Measurements from ENCODE around the gene FLT1. TPM values are rescaled to one million over a fixed set of nuclear protein-coding genes. Genes with fewer than 3 reads are reported as not detected.

Gene FLT1
- total RNA-seq, 2 donors from 2014 or later: 12.3 to 44.6 TPM

DNA sequence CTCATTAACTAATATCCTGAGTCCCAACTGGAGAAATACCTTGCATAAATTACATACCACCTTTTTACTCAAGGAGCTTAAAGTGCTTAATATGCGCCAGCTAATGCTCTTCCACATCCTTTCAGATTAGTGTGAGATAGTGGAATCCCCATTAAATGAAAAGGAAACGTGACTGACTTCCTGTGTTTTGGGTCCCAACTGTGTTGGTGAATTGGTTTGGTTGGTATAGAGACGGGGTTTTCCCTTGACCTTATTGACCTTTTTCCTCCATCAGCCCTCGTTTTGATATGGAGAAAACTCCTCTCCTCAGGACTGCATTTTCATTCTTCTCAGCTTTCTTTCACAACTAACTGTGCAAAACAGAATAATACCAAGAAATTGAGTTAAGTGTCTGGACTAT lies 193.1 kb downstream of the FLT1 start:
- DNase-seq (ENCODE audit: low spot score) (no peak), ATAC-seq (ENCODE audit: insufficient number of reproducible peaks, low FRiP score, low read depth) (no peak)
- Histone ChIP-seq H3K9me3 (no peaks in the 10 kb centered on the region), H3K4me1 (ENCODE audit: control insufficient read depth in 1 of 2, low read depth in 2 of 2) (no peaks in the 10 kb centered on the region), H3K27ac (no peak overlapping the region), H3K36me3 (no peaks in the 10 kb centered on the region), H3K4me3 (no peak overlapping the region), H3K27me3 (replicated peaks; ENCODE audit: insufficient read depth) (no peaks in the 10 kb centered on the region)
- TF ChIP-seq, protein P1, sequence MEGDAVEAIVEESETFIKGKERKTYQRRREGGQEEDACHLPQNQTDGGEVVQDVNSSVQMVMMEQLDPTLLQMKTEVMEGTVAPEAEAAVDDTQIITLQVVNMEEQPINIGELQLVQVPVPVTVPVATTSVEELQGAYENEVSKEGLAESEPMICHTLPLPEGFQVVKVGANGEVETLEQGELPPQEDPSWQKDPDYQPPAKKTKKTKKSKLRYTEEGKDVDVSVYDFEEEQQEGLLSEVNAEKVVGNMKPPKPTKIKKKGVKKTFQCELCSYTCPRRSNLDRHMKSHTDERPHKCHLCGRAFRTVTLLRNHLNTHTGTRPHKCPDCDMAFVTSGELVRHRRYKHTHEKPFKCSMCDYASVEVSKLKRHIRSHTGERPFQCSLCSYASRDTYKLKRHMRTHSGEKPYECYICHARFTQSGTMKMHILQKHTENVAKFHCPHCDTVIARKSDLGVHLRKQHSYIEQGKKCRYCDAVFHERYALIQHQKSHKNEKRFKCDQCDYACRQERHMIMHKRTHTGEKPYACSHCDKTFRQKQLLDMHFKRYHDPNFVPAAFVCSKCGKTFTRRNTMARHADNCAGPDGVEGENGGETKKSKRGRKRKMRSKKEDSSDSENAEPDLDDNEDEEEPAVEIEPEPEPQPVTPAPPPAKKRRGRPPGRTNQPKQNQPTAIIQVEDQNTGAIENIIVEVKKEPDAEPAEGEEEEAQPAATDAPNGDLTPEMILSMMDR (IDR thresholded peaks at IDR 0.05): no peak

DNA sequence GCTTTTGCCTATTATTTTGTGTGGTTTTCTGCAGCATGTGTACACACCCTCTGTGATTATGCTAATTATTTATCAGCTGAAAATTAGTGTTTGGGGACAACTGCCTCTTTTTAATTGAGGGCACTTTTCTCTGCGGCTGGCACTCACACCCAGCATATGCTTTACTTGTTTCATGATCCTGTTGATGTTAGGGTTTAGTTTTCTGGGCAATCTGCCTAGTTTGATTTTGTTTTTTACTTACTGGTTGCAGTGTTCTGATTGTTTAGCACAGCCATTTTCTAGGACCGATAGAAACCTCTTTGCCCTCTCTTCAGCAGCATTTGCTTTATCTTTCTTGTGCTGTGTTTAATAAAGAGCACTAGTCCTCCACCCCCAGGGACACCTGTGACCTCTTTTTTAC lies 195.0 kb downstream of the FLT1 start:
- DNase-seq (ENCODE audit: low spot score) (no peak), ATAC-seq (ENCODE audit: insufficient number of reproducible peaks, low FRiP score, low read depth) (no peak)
- no peak overlapping the region for H3K27ac ChIP-seq
- TF ChIP-seq, protein P1 (IDR thresholded peaks at IDR 0.05): no peak
- no peaks in the 10 kb centered on the region for H3K27me3 ChIP-seq (replicated peaks; ENCODE audit: insufficient read depth)
- no peaks in the 10 kb centered on the region for H3K4me1 ChIP-seq (ENCODE audit: control insufficient read depth in 1 of 2, low read depth in 2 of 2)
- no peaks in the 10 kb centered on the region for H3K9me3 ChIP-seq
- no peak overlapping the region for H3K4me3 ChIP-seq
- peaks cover 4% of the 10 kb centered on the region for H3K36me3 ChIP-seq

DNA sequence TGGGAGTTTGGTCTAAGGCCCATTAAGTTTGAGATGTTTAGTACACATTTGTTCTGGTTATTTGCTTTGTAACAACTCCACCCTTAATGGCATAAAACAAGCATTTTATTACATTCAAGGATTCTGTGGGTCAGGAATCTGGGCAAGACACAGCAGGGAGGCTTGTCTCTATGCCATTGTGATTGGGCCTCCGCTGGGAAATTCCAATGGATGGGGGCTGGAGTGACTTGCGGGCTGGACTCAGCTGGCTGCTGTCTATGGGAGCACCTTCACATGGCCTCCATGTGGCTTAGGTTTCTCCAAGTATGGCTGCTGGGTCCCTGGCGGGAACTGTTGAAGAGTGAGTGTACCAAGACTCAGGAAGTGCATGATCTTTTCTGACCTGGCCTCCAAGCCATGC lies 197.6 kb downstream of the FLT1 start:
- no peaks in the 10 kb centered on the region for H3K4me1 ChIP-seq (ENCODE audit: control insufficient read depth in 1 of 2, low read depth in 2 of 2)
- no peaks in the 10 kb centered on the region for H3K9me3 ChIP-seq
- H3K36me3 ChIP-seq: peaks cover 17% of the 10 kb centered on the region
- TF ChIP-seq, protein P1 (IDR thresholded peaks at IDR 0.05): no peak
- DNase-seq (ENCODE audit: low spot score) (no peak), ATAC-seq (ENCODE audit: insufficient number of reproducible peaks, low FRiP score, low read depth) (no peak)
- H3K27me3 ChIP-seq (replicated peaks; ENCODE audit: insufficient read depth): no peaks in the 10 kb centered on the region
- H3K4me3 ChIP-seq: no peak overlapping the region
- no peak overlapping the region for H3K27ac ChIP-seq

DNA sequence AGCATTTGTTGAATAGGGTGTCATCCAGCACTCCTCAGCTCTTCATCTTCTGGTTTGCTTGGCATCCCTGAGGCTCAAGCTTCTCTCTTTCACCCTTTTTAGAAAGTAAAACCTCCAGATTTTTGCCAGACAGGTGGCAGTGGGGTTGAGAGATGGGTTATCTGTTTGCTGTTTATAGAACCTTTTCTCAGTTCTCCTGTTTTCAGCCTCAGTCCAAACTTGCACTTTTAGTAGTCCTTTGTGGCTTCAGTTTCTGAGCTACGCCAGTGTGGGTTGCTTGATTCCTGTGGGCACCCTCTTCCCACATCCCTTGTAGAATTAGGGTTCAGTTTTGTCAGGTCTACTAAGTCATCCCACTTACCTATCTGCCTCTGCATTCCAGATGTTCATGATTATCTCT lies 208.7 kb downstream of the FLT1 start:
- Histone ChIP-seq H3K27ac (no peak overlapping the region), H3K9me3 (no peaks in the 10 kb centered on the region), H3K27me3 (replicated peaks; ENCODE audit: insufficient read depth) (no peaks in the 10 kb centered on the region), H3K36me3 (peaks cover 28% of the 10 kb centered on the region), H3K4me1 (ENCODE audit: control insufficient read depth in 1 of 2, low read depth in 2 of 2) (no peaks in the 10 kb centered on the region), H3K4me3 (no peak overlapping the region)
- ATAC-seq (ENCODE audit: insufficient number of reproducible peaks, low FRiP score, low read depth) (no peak), DNase-seq (ENCODE audit: low spot score) (no peak)
- TF ChIP-seq, protein P1 (IDR thresholded peaks at IDR 0.05): no peak

DNA sequence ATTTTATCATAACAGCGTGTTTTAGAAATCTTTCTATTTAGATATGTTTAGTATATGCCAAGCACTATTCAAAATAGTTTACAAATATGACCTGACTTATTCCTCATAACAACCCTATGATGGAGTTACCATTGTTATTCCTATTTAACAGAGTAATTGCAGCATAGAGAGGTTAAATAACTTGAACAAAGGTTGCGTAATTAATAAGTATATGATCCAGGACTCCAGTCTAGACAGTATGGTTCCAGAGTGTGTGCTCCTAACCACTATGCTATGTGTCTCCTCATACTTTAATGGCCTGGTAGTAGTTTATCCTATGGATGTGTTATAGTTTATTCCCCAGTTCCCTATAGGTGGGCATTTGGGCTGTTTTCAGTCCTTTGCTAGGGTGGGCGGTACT lies 211.3 kb downstream of the FLT1 start:
- ATAC-seq (ENCODE audit: insufficient number of reproducible peaks, low FRiP score, low read depth): no peak
- no peak overlapping the region for H3K27ac ChIP-seq
- TF ChIP-seq, protein P1 (IDR thresholded peaks at IDR 0.05): no peak
- H3K36me3 ChIP-seq: peaks cover 22% of the 10 kb centered on the region
- no peak overlapping the region for H3K4me3 ChIP-seq
- H3K27me3 ChIP-seq (replicated peaks; ENCODE audit: insufficient read depth): no peaks in the 10 kb centered on the region
- no peak for DNase-seq (ENCODE audit: low spot score)
- H3K4me1 ChIP-seq (ENCODE audit: control insufficient read depth in 1 of 2, low read depth in 2 of 2): no peaks in the 10 kb centered on the region
- no peaks in the 10 kb centered on the region for H3K9me3 ChIP-seq
